Esophagus muscularis mucosa (tissue), 2 donors: ENCODE data around the gene TRIM59.

Experiments
- POLR2A ChIP-seq: fragments of 450-650 bp; IDR thresholded peaks from one replicate; pipeline ENCODE4 v1.6.1; 2017; ENCODE audit warnings: antibody characterized with exemption, moderate library complexity, mild to moderate bottlenecking, low read depth
- POLR2AphosphoS5 ChIP-seq, 2 donors: sonication (generic); formaldehyde crosslinking; IDR thresholded peaks; one replicate each; pipeline ENCODE4 v1.6.1; 2017; ENCODE audit warnings: antibody characterized with exemption in 2 of 2

DNA sequence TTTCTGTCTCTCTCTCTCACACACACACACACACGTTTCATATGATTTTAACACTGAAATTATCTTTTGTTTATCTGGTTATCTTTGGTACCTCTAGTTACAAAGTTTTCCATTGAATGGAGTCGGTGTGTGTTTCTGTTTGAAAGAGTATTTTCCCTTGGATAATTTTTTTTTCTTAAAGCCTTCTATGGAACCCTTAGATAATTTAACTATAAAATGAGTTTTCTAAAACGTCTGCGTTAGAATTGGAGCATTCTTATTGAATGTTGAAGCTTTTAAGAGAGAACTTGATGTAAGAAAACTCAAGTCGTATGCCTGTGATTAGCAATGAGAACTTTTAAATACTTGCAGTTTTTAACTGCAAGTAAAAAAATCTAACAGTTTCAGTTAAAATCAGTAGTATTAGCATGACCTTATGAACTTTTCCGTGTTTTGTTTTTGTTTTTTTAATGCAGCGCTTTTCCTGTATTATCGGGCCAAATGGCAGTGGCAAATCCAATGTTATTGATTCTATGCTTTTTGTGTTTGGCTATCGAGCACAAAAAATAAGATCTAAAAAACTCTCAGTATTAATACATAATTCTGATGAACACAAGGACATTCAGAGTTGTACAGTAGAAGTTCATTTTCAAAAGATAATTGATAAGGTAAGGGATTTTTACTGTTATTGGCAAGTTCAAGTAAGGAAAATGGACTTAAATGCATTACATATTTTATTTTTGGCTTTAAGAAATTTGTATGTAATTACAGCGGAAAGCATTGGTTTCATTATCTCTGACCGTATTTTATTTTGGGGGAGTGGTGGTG is 47.2 kb downstream of the TRIM59 start:
- TF ChIP-seq POLR2AphosphoS5 (IDR thresholded peaks at IDR 0.05), result no peak
- no peak for TF ChIP-seq POLR2A
